ENCODE data around the gene ZNF263.

- TF ChIP-seq ZNF311 (tag by site-specific recombination; IDR thresholded peaks at IDR 0.05; ENCODE audit: borderline replicate concordance) (no peak), CTCF (tag by site-specific recombination; IDR thresholded peaks at IDR 0.05) (no peak), ZNF221 (tag by site-specific recombination; IDR thresholded peaks at IDR 0.05; ENCODE audit: borderline replicate concordance) (no peak), ATF2 (tag by site-specific recombination; IDR thresholded peaks at IDR 0.05; ENCODE audit: low read depth) (no peak), YY1 (tag by site-specific recombination; IDR thresholded peaks at IDR 0.05) (no peak), ZNF266 (tag by site-specific recombination; IDR thresholded peaks at IDR 0.05; ENCODE audit: low read depth) (no peak), SETDB1 (IDR thresholded peaks at IDR 0.05; ENCODE audit: insufficient read length, low read length) (no peak), PBX3 (CRISPR knock-in tag; IDR thresholded peaks at IDR 0.05) (no peak), ZNF274 (IDR thresholded peaks at IDR 0.05; ENCODE audit: low read length) (no peak), ZNF274 (tag by site-specific recombination; IDR thresholded peaks at IDR 0.05; ENCODE audit: borderline replicate concordance) (no peak), ZNF324 (tag by site-specific recombination; IDR thresholded peaks at IDR 0.05) (no peak)
- TF ChIP-seq, protein P1, sequence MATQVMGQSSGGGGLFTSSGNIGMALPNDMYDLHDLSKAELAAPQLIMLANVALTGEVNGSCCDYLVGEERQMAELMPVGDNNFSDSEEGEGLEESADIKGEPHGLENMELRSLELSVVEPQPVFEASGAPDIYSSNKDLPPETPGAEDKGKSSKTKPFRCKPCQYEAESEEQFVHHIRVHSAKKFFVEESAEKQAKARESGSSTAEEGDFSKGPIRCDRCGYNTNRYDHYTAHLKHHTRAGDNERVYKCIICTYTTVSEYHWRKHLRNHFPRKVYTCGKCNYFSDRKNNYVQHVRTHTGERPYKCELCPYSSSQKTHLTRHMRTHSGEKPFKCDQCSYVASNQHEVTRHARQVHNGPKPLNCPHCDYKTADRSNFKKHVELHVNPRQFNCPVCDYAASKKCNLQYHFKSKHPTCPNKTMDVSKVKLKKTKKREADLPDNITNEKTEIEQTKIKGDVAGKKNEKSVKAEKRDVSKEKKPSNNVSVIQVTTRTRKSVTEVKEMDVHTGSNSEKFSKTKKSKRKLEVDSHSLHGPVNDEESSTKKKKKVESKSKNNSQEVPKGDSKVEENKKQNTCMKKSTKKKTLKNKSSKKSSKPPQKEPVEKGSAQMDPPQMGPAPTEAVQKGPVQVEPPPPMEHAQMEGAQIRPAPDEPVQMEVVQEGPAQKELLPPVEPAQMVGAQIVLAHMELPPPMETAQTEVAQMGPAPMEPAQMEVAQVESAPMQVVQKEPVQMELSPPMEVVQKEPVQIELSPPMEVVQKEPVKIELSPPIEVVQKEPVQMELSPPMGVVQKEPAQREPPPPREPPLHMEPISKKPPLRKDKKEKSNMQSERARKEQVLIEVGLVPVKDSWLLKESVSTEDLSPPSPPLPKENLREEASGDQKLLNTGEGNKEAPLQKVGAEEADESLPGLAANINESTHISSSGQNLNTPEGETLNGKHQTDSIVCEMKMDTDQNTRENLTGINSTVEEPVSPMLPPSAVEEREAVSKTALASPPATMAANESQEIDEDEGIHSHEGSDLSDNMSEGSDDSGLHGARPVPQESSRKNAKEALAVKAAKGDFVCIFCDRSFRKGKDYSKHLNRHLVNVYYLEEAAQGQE (tag by site-specific recombination; IDR thresholded peaks at IDR 0.05) = no peak
These were observed 41.5 kb upstream of the ZNF263 start for GRCh38 chr16:3241761-3242160.

Measured in HEK293 (cell line).